GM18505 (cell line): Measurements from ENCODE around the gene GPR156.
"Not testable (repeated sequence)": the region's sequence is repeated elsewhere in the genome, so short reads cannot be mapped to it uniquely, and the experiment has no call there.

Source experiments
- ATAC-seq: cut with Tn5 transposase; IDR thresholded peaks from one replicate; pipeline ENCODE4 v1.9.1; 2021; ENCODE audit not compliant: unreplicated experiment
- POLR2A ChIP-seq: IDR thresholded peaks from 4 replicates; pipeline ENCODE4 v1.6.1; 2011; ENCODE audit warnings: borderline replicate concordance; ENCODE audit not compliant: insufficient read depth, insufficient read length; ENCODE audit errors: extremely low read depth

GPR156 gene

GRCh38 chr3:120284747-120285507, at the start of gene GPR156:
GPR156 (minus strand) TSS chr3:120285222; CDS start chr3:120244098, 41,124 bp downstream.
- no peak for TF ChIP-seq POLR2A
- ATAC-seq, result no peak

GRCh38 chr3:120332646-120333045, 47.6 kb upstream of the GPR156 start:
- no peak for ATAC-seq
- TF ChIP-seq POLR2A, result no peak

- no peak for TF ChIP-seq POLR2A
- no peak for ATAC-seq
These were observed 46.1 kb upstream of the GPR156 start for GRCh38 chr3:120331076-120331475.

GRCh38 chr3:120326784-120327183, 41.8 kb upstream of the GPR156 start:
- no peak for TF ChIP-seq POLR2A
- ATAC-seq, result no peak

GRCh38 chr3:120324190-120324589, 39.2 kb upstream of the GPR156 start:
- no peak for ATAC-seq
- no peak for TF ChIP-seq POLR2A

DNA sequence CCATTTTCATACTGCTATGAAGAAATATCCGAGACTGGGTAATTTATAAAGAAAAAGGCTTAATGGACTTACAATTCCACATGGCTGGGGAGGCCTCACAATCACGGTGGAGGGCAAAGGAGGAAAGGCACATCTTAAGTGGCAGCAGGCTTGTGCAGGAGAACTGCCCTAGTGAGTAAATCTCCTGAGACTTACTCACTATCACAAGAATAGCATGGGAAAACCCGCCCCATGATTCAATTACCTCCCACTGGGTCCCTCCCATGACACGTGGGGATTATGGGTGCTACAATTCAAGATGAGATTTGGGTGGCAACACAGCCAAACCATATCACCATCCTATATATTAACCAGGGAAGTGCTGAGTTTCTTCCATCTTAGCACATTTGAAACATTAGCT, 38.7 kb upstream of the GPR156 start:
- ATAC-seq, result not testable (repeated sequence)

DNA sequence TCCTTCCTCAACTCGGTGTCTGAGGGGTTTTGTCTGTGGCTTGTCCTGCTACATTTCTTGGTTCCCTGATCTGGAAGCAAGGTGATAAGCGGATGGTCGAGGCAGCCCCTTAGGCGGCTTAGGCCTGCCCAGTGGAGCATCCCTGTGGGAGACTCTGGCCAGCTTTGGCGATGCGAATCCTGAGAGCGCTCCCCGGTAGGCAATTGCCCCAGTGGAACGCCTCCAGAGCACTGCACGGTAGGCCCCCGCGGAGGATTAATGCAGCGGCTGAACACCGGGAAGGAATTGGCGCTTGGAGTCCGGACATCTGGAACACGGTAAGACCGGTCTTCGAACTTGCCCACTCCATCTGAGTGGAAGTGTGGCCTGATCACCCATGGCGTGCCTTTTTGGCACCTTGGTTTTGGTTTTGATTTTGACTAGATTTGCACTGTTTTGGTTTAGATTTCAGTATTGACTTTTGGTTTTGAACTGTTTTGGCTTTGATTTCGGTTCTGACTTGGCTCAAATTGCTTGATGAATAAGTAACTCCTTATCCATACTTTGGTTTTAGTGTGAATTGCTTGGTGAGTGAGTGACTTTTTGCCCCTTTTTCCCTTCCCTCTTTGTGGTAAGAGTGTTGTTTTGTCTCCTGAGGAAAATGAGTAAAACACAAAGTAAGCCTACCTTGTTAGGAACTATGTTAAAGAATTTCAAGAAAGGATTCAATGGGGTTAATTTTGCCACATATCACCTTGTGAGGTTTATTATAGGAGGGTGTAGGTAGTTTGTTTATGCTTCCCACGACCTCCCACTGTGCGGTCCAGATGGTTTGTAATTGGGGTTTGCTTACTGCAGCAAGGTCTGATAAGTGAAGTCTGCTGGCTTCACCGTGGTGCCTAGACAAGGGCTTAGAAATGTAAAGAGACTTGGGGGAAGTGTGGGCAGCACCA, 27.1 kb upstream of the GPR156 start:
- ATAC-seq, result no peak
- no peak for TF ChIP-seq POLR2A

- TF ChIP-seq POLR2A, result no peak
- no peak for ATAC-seq
These were observed 21.8 kb upstream of the GPR156 start for GRCh38 chr3:120306519-120307455.

- ATAC-seq, result no peak
- no peak for TF ChIP-seq POLR2A
These were observed 19.6 kb upstream of the GPR156 start for GRCh38 chr3:120304616-120305015.

GRCh38 chr3:120302361-120302760, 17.3 kb upstream of the GPR156 start:
- ATAC-seq, result no peak
- TF ChIP-seq POLR2A, result no peak

- no peak for ATAC-seq
- TF ChIP-seq POLR2A, result no peak
These were observed 15.9 kb upstream of the GPR156 start for GRCh38 chr3:120300971-120301370.

DNA sequence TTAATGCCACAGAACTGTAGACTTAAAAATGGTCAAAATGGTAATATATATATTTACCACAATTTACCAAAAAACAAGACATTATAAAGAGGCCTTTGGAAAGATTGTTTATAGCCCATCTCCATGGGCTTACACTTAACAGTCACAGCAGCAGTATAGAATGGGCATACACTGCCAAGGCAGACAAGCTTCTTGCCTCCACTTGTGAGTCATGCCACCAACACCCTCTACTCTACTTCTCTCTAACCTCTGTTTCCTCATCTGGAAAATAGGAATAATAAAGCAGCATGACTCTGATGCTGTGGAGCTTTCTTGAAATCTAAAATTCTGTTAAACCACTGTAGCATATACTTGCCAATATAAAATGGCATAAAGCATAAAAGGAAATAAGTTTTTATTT, 14.4 kb upstream of the GPR156 start:
- TF ChIP-seq POLR2A, result no peak
- ATAC-seq, result no peak

DNA sequence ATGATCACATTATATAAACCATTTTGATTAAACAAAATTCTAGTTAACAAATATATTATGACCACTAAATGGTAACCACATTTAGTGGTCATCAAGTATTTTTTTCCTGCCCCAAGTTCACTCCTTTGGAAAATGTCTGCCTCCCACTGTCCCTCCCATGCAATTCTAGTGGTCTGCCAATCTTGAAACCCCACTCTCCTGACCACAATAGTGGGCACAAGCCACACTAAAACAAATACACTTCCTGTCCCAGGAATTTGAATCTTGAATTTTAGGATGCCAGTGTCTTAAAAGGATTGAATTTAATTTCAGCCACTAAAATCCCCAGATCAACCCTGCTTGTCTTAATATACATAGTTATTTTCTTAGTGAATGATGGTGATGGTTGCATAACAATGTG, 14.0 kb upstream of the GPR156 start:
- TF ChIP-seq POLR2A, result no peak
- no peak for ATAC-seq

GRCh38 chr3:120291552-120291951, 6.5 kb upstream of the GPR156 start:
- not testable (repeated sequence) for ATAC-seq
